ENCODE results near the gene TPCN2. TPM values are rescaled to one million over a fixed set of nuclear protein-coding genes. Genes with fewer than 3 reads are reported as not detected.

The TPCN2 gene
- total RNA-seq, 4 donors from 2014 or later, result 12.2 to 30.7 (median 17.6) TPM

GRCh38 chr11:69150175-69150574, 101.4 kb downstream of the TPCN2 start:
- no peak for TF ChIP-seq CTCF (IDR thresholded peaks at IDR 0.05; ENCODE audit: low read depth)

GRCh38 chr11:69151836-69152235, 103.1 kb downstream of the TPCN2 start:
- no peak for TF ChIP-seq CTCF (IDR thresholded peaks at IDR 0.05; ENCODE audit: low read depth)

GRCh38 chr11:69152733-69153421, 104.1 kb downstream of the TPCN2 start:
- no peak for TF ChIP-seq CTCF (IDR thresholded peaks at IDR 0.05; ENCODE audit: low read depth)

GRCh38 chr11:69153661-69154060, 104.9 kb downstream of the TPCN2 start:
- no peak for TF ChIP-seq CTCF (IDR thresholded peaks at IDR 0.05; ENCODE audit: low read depth)

- TF ChIP-seq CTCF (IDR thresholded peaks at IDR 0.05; ENCODE audit: low read depth), result no peak
Observed at GRCh38 chr11:69154211-69154913, 105.6 kb downstream of the TPCN2 start.

GRCh38 chr11:69154938-69155301, 106.2 kb downstream of the TPCN2 start:
- no peak for TF ChIP-seq CTCF (IDR thresholded peaks at IDR 0.05; ENCODE audit: low read depth)

- no peak for TF ChIP-seq CTCF (IDR thresholded peaks at IDR 0.05; ENCODE audit: low read depth)
Observed at GRCh38 chr11:69155302-69156234, 106.8 kb downstream of the TPCN2 start, which contains the start of gene SMIM38. TSS of gene SMIM38 (plus strand) at chr11:69155935. CDS start at chr11:69157847, 1,912 bp downstream.
